Neuronal stem cell (in vitro differentiated cells): ENCODE measurements around the gene WFS1.
A peak's percentile ranks its signal among the peaks of the same experiment; 100 is the strongest.

Experiments
- DNase-seq: peaks from one replicate; pipeline ENCODE4 v3.0.0-alpha.2; 2013; ENCODE audit warnings: low spot score
- H2AFZ ChIP-seq: one replicate; pipeline ENCODE4 v1.6.1; 2013; ENCODE audit warnings: mild to moderate bottlenecking, low read length, inconsistent platforms
- H2AK5ac ChIP-seq: 2 replicates; pipeline ENCODE4 v1.6.1; 2013; ENCODE audit warnings: low read depth, mild to moderate bottlenecking, inconsistent platforms, low read length, moderate library complexity, mixed read lengths
- H2BK120ac ChIP-seq: 2 replicates; pipeline ENCODE4 v1.6.1; 2013; ENCODE audit warnings: low read depth, mild to moderate bottlenecking, inconsistent platforms, low read length, moderate library complexity, mixed read lengths
- H2BK12ac ChIP-seq: one replicate; pipeline ENCODE4 v1.6.1; 2013; ENCODE audit warnings: low read length, inconsistent platforms
- H2BK15ac ChIP-seq: 2 replicates; pipeline ENCODE4 v1.6.1; 2013; ENCODE audit warnings: mild to moderate bottlenecking, low read length, inconsistent platforms, mixed read lengths
- H2BK5ac ChIP-seq: one replicate; pipeline ENCODE4 v1.6.1; 2013; ENCODE audit warnings: inconsistent platforms, mild to moderate bottlenecking, low read length, moderate library complexity
- H3K14ac ChIP-seq: one replicate; pipeline ENCODE4 v1.6.1; 2013; ENCODE audit warnings: low read length, inconsistent platforms
- H3K18ac ChIP-seq: 2 replicates; pipeline ENCODE4 v1.6.1; 2013; ENCODE audit warnings: low read length, inconsistent platforms
- H3K23ac ChIP-seq: 2 replicates; pipeline ENCODE4 v1.6.1; 2013; ENCODE audit warnings: low read depth, mild to moderate bottlenecking, mixed read lengths, low read length, inconsistent platforms; ENCODE audit not compliant: poor library complexity
- H3K27ac ChIP-seq: replicated peaks from 3 replicates; pipeline ENCODE4 v1.5.1; 2013; ENCODE audit warnings: low read length, inconsistent platforms
- H3K27me3 ChIP-seq, 3 experiments: 2 replicates each; pipeline ENCODE4 v1.6.1; 2013; ENCODE audit warnings: low read length in 3 of 3, mild to moderate bottlenecking in 2 of 3, inconsistent platforms in 1 of 3, low read depth in 1 of 3, mixed read lengths in 1 of 3, moderate library complexity in 1 of 3; ENCODE audit not compliant: control insufficient read depth in 3 of 3, insufficient read depth in 3 of 3
- H3K36me3 ChIP-seq, 2 donors: replicated peaks in 1 of 2; 2 replicates each; pipeline ENCODE4 v1.6.1; 2013; ENCODE audit warnings: low read length in 2 of 2; ENCODE audit not compliant: control insufficient read depth in 2 of 2, insufficient read depth in 2 of 2
- H3K4ac ChIP-seq: 2 replicates; pipeline ENCODE4 v1.6.1; 2013; ENCODE audit warnings: inconsistent platforms, mild to moderate bottlenecking, low read length, moderate library complexity
- H3K4me1 ChIP-seq, 2 donors: 1 replicate in 1 of 2; 2 replicates in 1 of 2; pipeline ENCODE4 v1.6.1; 2013; ENCODE audit warnings: low read length in 2 of 2, low read depth in 1 of 2; ENCODE audit not compliant: control insufficient read depth in 2 of 2, insufficient read depth in 1 of 2
- H3K4me2 ChIP-seq: one replicate; pipeline ENCODE4 v1.6.1; 2013; ENCODE audit warnings: mild to moderate bottlenecking, low read length, inconsistent platforms; ENCODE audit not compliant: insufficient read depth, poor library complexity, severe bottlenecking
- H3K4me3 ChIP-seq, 2 donors: 2 replicates each; pipeline ENCODE4 v1.5.1; 2013; ENCODE audit warnings: low read length in 2 of 2, mild to moderate bottlenecking in 2 of 2, inconsistent platforms in 1 of 2, moderate library complexity in 1 of 2
- H3K79me1 ChIP-seq: one replicate; pipeline ENCODE4 v1.6.1; 2013; ENCODE audit warnings: low read depth, mild to moderate bottlenecking, inconsistent platforms, low read length, moderate library complexity
- H3K9ac ChIP-seq: one replicate; pipeline ENCODE4 v1.6.1; 2013; ENCODE audit warnings: mild to moderate bottlenecking, low read depth, low read length, inconsistent platforms; ENCODE audit not compliant: poor library complexity
- H3K9me3 ChIP-seq, 2 donors: replicated peaks in 1 of 2; 2 replicates each; pipeline versions ENCODE3 to v1.6.1; 2013; ENCODE audit warnings: low read length in 2 of 2, mild to moderate bottlenecking in 2 of 2, inconsistent platforms in 1 of 2, low read depth in 1 of 2, mixed read lengths in 1 of 2, moderate library complexity in 1 of 2; ENCODE audit not compliant: control insufficient read depth in 2 of 2, insufficient read depth in 1 of 2
- H4K8ac ChIP-seq: one replicate; pipeline ENCODE4 v1.6.1; 2013; ENCODE audit warnings: low read depth, mild to moderate bottlenecking, inconsistent platforms, low read length, moderate library complexity
- H4K91ac ChIP-seq: one replicate; pipeline ENCODE4 v1.6.1; 2013; ENCODE audit warnings: low read length, low read depth, mild to moderate bottlenecking, inconsistent platforms; ENCODE audit not compliant: poor library complexity
- WGBS, 2 donors: extraction: QIAGEN DNeasy Blood & Tissue Kit; methylation state at CpG; one replicate each; pipeline ENCODE4 v1.1.7; 2013; ENCODE audit warnings: missing lambda C conversion rate in 2 of 2, mixed read lengths in 1 of 2; ENCODE audit not compliant: insufficient read length in 2 of 2, insufficient replicate concordance in 1 of 2; ENCODE audit errors: extremely low coverage in 2 of 2; 5-methylcytosine and 5-hydroxymethylcytosine counted together

WFS1 gene

DNA sequence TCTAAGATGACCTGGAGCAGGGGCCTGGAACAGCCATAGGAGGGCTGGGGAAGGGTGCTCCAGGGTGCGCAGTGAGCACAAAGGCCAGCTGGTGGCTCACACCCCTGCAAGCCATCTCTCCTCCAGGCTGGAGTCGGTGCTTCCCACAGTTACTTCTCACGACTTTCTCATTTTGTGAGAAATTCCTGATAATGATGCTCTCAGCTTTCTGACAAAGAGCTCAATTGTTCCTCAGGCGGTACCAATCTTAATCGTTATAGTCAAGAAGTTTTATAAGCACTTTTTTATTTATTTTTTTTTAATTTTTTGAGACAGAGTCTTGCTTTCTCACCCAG, 11.7 kb upstream of the WFS1 start:
- WGBS, 2 donors, result no CpG with 5 or more reads among the region's 5 CpGs
- H3K27me3 ChIP-seq, result peaks cover 0 to 25% (median 0%) of the 10 kb centered on the region in 3 experiments

GRCh38 chr4:6258741-6259140, 10.9 kb upstream of the WFS1 start:
- H3K23ac ChIP-seq, result no peak overlapping the region
- no CpG with 5 or more reads among the region's 4 CpGs for WGBS, 2 donors
- H3K36me3 ChIP-seq, result no peaks in the 10 kb centered on the region
- H3K9ac ChIP-seq, result no peak overlapping the region
- H3K4me3 ChIP-seq, result no peak overlapping the region
- H3K4me1 ChIP-seq, result peaks cover 2 to 13% of the 10 kb centered on the region in 2 donors
- H3K4me2 ChIP-seq, result no peak overlapping the region
- H4K8ac ChIP-seq, result no peak overlapping the region
- H2BK120ac ChIP-seq, result no peak overlapping the region
- no peak overlapping the region for H2BK5ac ChIP-seq
- H3K27me3 ChIP-seq, result peaks cover 0 to 22% (median 0%) of the 10 kb centered on the region in 3 experiments
- no peaks in the 10 kb centered on the region for H3K9me3 ChIP-seq
- H3K4ac ChIP-seq, result no peak overlapping the region
- H2AFZ ChIP-seq, result no peak overlapping the region
- H3K14ac ChIP-seq, result no peak overlapping the region
- DNase-seq, result no peak
- no peaks in the 10 kb centered on the region for H3K79me1 ChIP-seq
- H2AK5ac ChIP-seq, result peak overlapping the region; percentile 3
- H3K18ac ChIP-seq, result no peak overlapping the region
- H2BK15ac ChIP-seq, result no peak overlapping the region
- H4K91ac ChIP-seq, result no peak overlapping the region
- no peak overlapping the region for H2BK12ac ChIP-seq
- H3K27ac ChIP-seq, result no peak overlapping the region

More for the DNA sequence above, 11.7 kb upstream of the WFS1 start:
- no peak overlapping the region for H3K14ac ChIP-seq
- no peaks in the 10 kb centered on the region for H3K9me3 ChIP-seq
- no peak overlapping the region for H4K91ac ChIP-seq
- H2BK120ac ChIP-seq, result peak overlapping the region; percentile 63
- peak overlapping the region; percentile 25 for H2BK15ac ChIP-seq
- H3K4ac ChIP-seq, result no peak overlapping the region
- H3K23ac ChIP-seq, result no peak overlapping the region
- no peak overlapping the region for H2BK5ac ChIP-seq
- H2BK12ac ChIP-seq, result peak overlapping the region; percentile 48
- no peak for DNase-seq
- H3K4me3 ChIP-seq, result no peak overlapping the region
- H2AK5ac ChIP-seq, result no peak overlapping the region
- H3K4me1 ChIP-seq, result peaks cover 2 to 13% of the 10 kb centered on the region in 2 donors
- H3K18ac ChIP-seq, result no peak overlapping the region
- H3K36me3 ChIP-seq, result no peaks in the 10 kb centered on the region
- no peaks in the 10 kb centered on the region for H3K79me1 ChIP-seq
- H3K27ac ChIP-seq, result no peak overlapping the region
- no peak overlapping the region for H3K4me2 ChIP-seq
- no peak overlapping the region for H3K9ac ChIP-seq
- no peak overlapping the region for H4K8ac ChIP-seq
- no peak overlapping the region for H2AFZ ChIP-seq

DNA sequence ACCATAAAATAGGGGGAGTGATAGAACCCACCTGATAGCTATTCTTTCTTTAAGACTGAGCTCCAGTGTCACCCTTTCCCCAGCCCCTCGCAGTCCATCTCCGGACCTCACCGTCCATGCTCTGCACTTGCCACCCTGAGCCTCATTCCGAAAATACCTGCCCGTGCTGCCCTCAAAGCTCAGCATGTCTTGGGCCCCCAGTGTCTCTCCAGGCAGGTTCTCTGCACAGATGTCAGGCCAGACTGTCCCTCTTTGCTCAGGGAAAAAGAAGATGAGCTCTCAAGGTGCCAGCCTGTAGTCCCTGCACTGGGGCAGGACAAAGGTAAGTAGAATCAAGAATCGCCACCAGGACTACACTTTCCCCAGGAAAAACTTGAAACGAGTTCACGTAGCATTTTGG, 9.8 kb upstream of the WFS1 start:
- no CpG with 5 or more reads among the region's 8 CpGs for WGBS, 2 donors
- Histone ChIP-seq H2BK15ac (no peak overlapping the region), H3K27me3 (peaks cover 0 to 12% (median 0%) of the 10 kb centered on the region in 3 experiments), H3K18ac (peak overlapping the region; percentile 84), H4K91ac (no peak overlapping the region), H3K4me1 (peaks cover 2 to 13% of the 10 kb centered on the region in 2 donors), H2AFZ (no peak overlapping the region), H3K27ac (peak overlapping the region; percentile 48), H3K9ac (peak overlapping the region; percentile 50), H3K23ac (peak overlapping the region; percentile 38), H3K9me3 (no peaks in the 10 kb centered on the region), H2BK120ac (peak overlapping the region; percentile 93), H2BK12ac (peak overlapping the region; percentile 64), H3K79me1 (no peaks in the 10 kb centered on the region), H3K4me3 (peak overlapping the region in 1 of 2 donors; percentile 3), H3K4ac (no peak overlapping the region), H2BK5ac (peak overlapping the region; percentile 45), H2AK5ac (peak overlapping the region; percentile 93), H3K4me2 (no peak overlapping the region), H3K14ac (no peak overlapping the region), H3K36me3 (no peaks in the 10 kb centered on the region), H4K8ac (no peak overlapping the region)
- DNase-seq, result no peak

- H2AK5ac ChIP-seq, result no peak overlapping the region
- no CpG with 5 or more reads among the region's 12 CpGs for WGBS, 2 donors
- H4K8ac ChIP-seq, result no peak overlapping the region
- no peaks in the 10 kb centered on the region for H3K36me3 ChIP-seq
- H3K27ac ChIP-seq, result no peak overlapping the region
- no peaks in the 10 kb centered on the region for H3K9me3 ChIP-seq
- H3K23ac ChIP-seq, result no peak overlapping the region
- H3K4me3 ChIP-seq, result no peak overlapping the region
- no peak overlapping the region for H2BK12ac ChIP-seq
- H2AFZ ChIP-seq, result no peak overlapping the region
- H3K18ac ChIP-seq, result no peak overlapping the region
- H3K4me1 ChIP-seq, result peaks cover 2 to 11% of the 10 kb centered on the region in 2 donors
- H3K79me1 ChIP-seq, result no peaks in the 10 kb centered on the region
- H3K27me3 ChIP-seq, result peaks cover 0 to 13% (median 0%) of the 10 kb centered on the region in 3 experiments
- no peak overlapping the region for H3K4me2 ChIP-seq
- no peak for DNase-seq
- H3K9ac ChIP-seq, result no peak overlapping the region
- no peak overlapping the region for H2BK15ac ChIP-seq
- H4K91ac ChIP-seq, result no peak overlapping the region
- no peak overlapping the region for H3K14ac ChIP-seq
- H2BK120ac ChIP-seq, result no peak overlapping the region
- no peak overlapping the region for H2BK5ac ChIP-seq
- H3K4ac ChIP-seq, result no peak overlapping the region
Observed at GRCh38 chr4:6262176-6262575, 7.5 kb upstream of the WFS1 start.
